D341Med (cell line): ENCODE results near the gene IL18RAP.

ENCODE experiments used
- DNase-seq: peaks from one replicate; pipeline ENCODE4 v3.0.0; 2012; ENCODE audit warnings: low spot score

Gene IL18RAP

GRCh38 chr2:102422910-102423309, at the start of gene IL18RAP:
TSS of gene IL18RAP (plus strand) at chr2:102423160. CDS start at chr2:102423278, 118 bp downstream.
- DNase-seq, result no peak

- no peak for DNase-seq
Observed at GRCh38 chr2:102376052-102376591, 46.8 kb upstream of the IL18RAP start.

- no peak for DNase-seq
Observed at GRCh38 chr2:102383722-102384121, 39.2 kb upstream of the IL18RAP start.

GRCh38 chr2:102385522-102385921, 37.4 kb upstream of the IL18RAP start:
- DNase-seq, result no peak

GRCh38 chr2:102386004-102386403, 37.0 kb upstream of the IL18RAP start:
- DNase-seq, result no peak

GRCh38 chr2:102386867-102387541, 36.0 kb upstream of the IL18RAP start:
- DNase-seq, result no peak

GRCh38 chr2:102387763-102388546, 35.0 kb upstream of the IL18RAP start:
- DNase-seq, result no peak

GRCh38 chr2:102391565-102391964, 31.4 kb upstream of the IL18RAP start:
- no peak for DNase-seq

- DNase-seq, result no peak
Observed at GRCh38 chr2:102392096-102392495, 30.9 kb upstream of the IL18RAP start.

- DNase-seq, result no peak
Observed at GRCh38 chr2:102392942-102393341, 30.0 kb upstream of the IL18RAP start.

- no peak for DNase-seq
Observed at GRCh38 chr2:102396012-102396411, 26.9 kb upstream of the IL18RAP start.

GRCh38 chr2:102397209-102397608, 25.8 kb upstream of the IL18RAP start:
- no peak for DNase-seq

- DNase-seq, result no peak
Observed at GRCh38 chr2:102399499-102400141, 23.3 kb upstream of the IL18RAP start.

GRCh38 chr2:102401456-102401855, 21.5 kb upstream of the IL18RAP start:
- DNase-seq, result no peak

GRCh38 chr2:102401865-102402264, 21.1 kb upstream of the IL18RAP start:
- no peak for DNase-seq

- DNase-seq, result no peak
Observed at GRCh38 chr2:102410952-102411351, 12.0 kb upstream of the IL18RAP start.

GRCh38 chr2:102412199-102412598, 10.8 kb upstream of the IL18RAP start:
- no peak for DNase-seq

- DNase-seq, result no peak
Observed at GRCh38 chr2:102417946-102418345, 5.0 kb upstream of the IL18RAP start.

- DNase-seq, result no peak
Observed at GRCh38 chr2:102418421-102418961, 4.5 kb upstream of the IL18RAP start.

- no peak for DNase-seq
Observed at GRCh38 chr2:102420290-102420689, 2.7 kb upstream of the IL18RAP start.

- DNase-seq, result no peak
Observed at GRCh38 chr2:102421890-102422759, 835 bp upstream of the IL18RAP start.
